Measurements from ENCODE around the gene NRXN2.

Gene NRXN2

GRCh38 chr11:64723907-64724862 is 1.2 kb upstream of the NRXN2 start:
- H3K9ac ChIP-seq (ENCODE audit: low read length) = no peak overlapping the region
- H3K27me3 ChIP-seq (ENCODE audit: control insufficient read depth in 1 of 2, insufficient read depth in 2 of 2, low read length in 2 of 2) = peaks cover under 1 to 26% of the 10 kb centered on the region in 2 donors
- no peaks in the 10 kb centered on the region for H3K4me1 ChIP-seq (ENCODE audit: insufficient read depth, low read length)
- no peak overlapping the region for H3K27ac ChIP-seq (ENCODE audit: low read depth, low read length)
- no peaks in the 10 kb centered on the region for H3K9me3 ChIP-seq (ENCODE audit: low read length)
- no peak overlapping the region for H3K4me3 ChIP-seq (ENCODE audit: low read depth in 1 of 2, low read length in 2 of 2)
- H3K36me3 ChIP-seq (ENCODE audit: insufficient read depth, low read length) = peaks cover 5% of the 10 kb centered on the region

- Histone ChIP-seq H3K9ac (ENCODE audit: low read length) (no peak overlapping the region), H3K27ac (ENCODE audit: low read depth, low read length) (no peak overlapping the region), H3K4me3 (ENCODE audit: low read depth in 1 of 2, low read length in 2 of 2) (no peak overlapping the region), H3K4me1 (ENCODE audit: insufficient read depth, low read length) (no peaks in the 10 kb centered on the region), H3K9me3 (ENCODE audit: low read length) (no peaks in the 10 kb centered on the region), H3K36me3 (ENCODE audit: insufficient read depth, low read length) (no peaks in the 10 kb centered on the region), H3K27me3 (ENCODE audit: control insufficient read depth in 1 of 2, insufficient read depth in 2 of 2, low read length in 2 of 2) (peaks cover 3 to 38% of the 10 kb centered on the region in 2 donors)
These were observed 594 bp downstream of the NRXN2 start for GRCh38 chr11:64722141-64723065.

GRCh38 chr11:64721359-64721699 is 1.7 kb downstream of the NRXN2 start:
- Histone ChIP-seq H3K9ac (ENCODE audit: low read length) (no peak overlapping the region), H3K27me3 (ENCODE audit: control insufficient read depth in 1 of 2, insufficient read depth in 2 of 2, low read length in 2 of 2) (peaks cover 8 to 49% of the 10 kb centered on the region in 2 donors), H3K27ac (ENCODE audit: low read depth, low read length) (no peak overlapping the region), H3K4me1 (ENCODE audit: insufficient read depth, low read length) (no peaks in the 10 kb centered on the region), H3K9me3 (ENCODE audit: low read length) (no peaks in the 10 kb centered on the region), H3K4me3 (ENCODE audit: low read depth in 1 of 2, low read length in 2 of 2) (no peak overlapping the region), H3K36me3 (ENCODE audit: insufficient read depth, low read length) (no peaks in the 10 kb centered on the region)

GRCh38 chr11:64720640-64721358 is 2.2 kb downstream of the NRXN2 start:
- peaks cover 8 to 54% of the 10 kb centered on the region in 2 donors for H3K27me3 ChIP-seq (ENCODE audit: control insufficient read depth in 1 of 2, insufficient read depth in 2 of 2, low read length in 2 of 2)
- H3K4me1 ChIP-seq (ENCODE audit: insufficient read depth, low read length) = no peaks in the 10 kb centered on the region

GRCh38 chr11:64720167-64720566 is 2.8 kb downstream of the NRXN2 start:
- Histone ChIP-seq H3K9ac (ENCODE audit: low read length) (no peak overlapping the region), H3K9me3 (ENCODE audit: low read length) (no peaks in the 10 kb centered on the region), H3K4me1 (ENCODE audit: insufficient read depth, low read length) (no peaks in the 10 kb centered on the region), H3K27me3 (ENCODE audit: control insufficient read depth in 1 of 2, insufficient read depth in 2 of 2, low read length in 2 of 2) (peaks cover 11 to 60% of the 10 kb centered on the region in 2 donors), H3K4me3 (ENCODE audit: low read depth in 1 of 2, low read length in 2 of 2) (no peak overlapping the region), H3K27ac (ENCODE audit: low read depth, low read length) (no peak overlapping the region), H3K36me3 (ENCODE audit: insufficient read depth, low read length) (no peaks in the 10 kb centered on the region)

More at GRCh38 chr11:64720640-64721358, 2.2 kb downstream of the NRXN2 start:
- H3K27ac ChIP-seq (ENCODE audit: low read depth, low read length) = no peak overlapping the region
- H3K4me3 ChIP-seq (ENCODE audit: low read depth in 1 of 2, low read length in 2 of 2) = no peak overlapping the region
- H3K9me3 ChIP-seq (ENCODE audit: low read length) = no peaks in the 10 kb centered on the region
- no peaks in the 10 kb centered on the region for H3K36me3 ChIP-seq (ENCODE audit: insufficient read depth, low read length)
- no peak overlapping the region for H3K9ac ChIP-seq (ENCODE audit: low read length)

GRCh38 chr11:64719406-64719805 is 3.6 kb downstream of the NRXN2 start:
- no peak overlapping the region for H3K9ac ChIP-seq (ENCODE audit: low read length)
- H3K27me3 ChIP-seq (ENCODE audit: control insufficient read depth in 1 of 2, insufficient read depth in 2 of 2, low read length in 2 of 2) = peaks cover 18 to 68% of the 10 kb centered on the region in 2 donors
- H3K9me3 ChIP-seq (ENCODE audit: low read length) = no peaks in the 10 kb centered on the region
- H3K27ac ChIP-seq (ENCODE audit: low read depth, low read length) = no peak overlapping the region
- H3K4me1 ChIP-seq (ENCODE audit: insufficient read depth, low read length) = no peaks in the 10 kb centered on the region
- no peak overlapping the region for H3K4me3 ChIP-seq (ENCODE audit: low read depth in 1 of 2, low read length in 2 of 2)
- no peaks in the 10 kb centered on the region for H3K36me3 ChIP-seq (ENCODE audit: insufficient read depth, low read length)

- no peaks in the 10 kb centered on the region for H3K4me1 ChIP-seq (ENCODE audit: insufficient read depth, low read length)
- H3K36me3 ChIP-seq (ENCODE audit: insufficient read depth, low read length) = no peaks in the 10 kb centered on the region
- H3K27me3 ChIP-seq (ENCODE audit: control insufficient read depth in 1 of 2, insufficient read depth in 2 of 2, low read length in 2 of 2) = peaks cover 25 to 74% of the 10 kb centered on the region in 2 donors
- no peak overlapping the region for H3K9ac ChIP-seq (ENCODE audit: low read length)
- H3K27ac ChIP-seq (ENCODE audit: low read depth, low read length) = no peak overlapping the region
- H3K9me3 ChIP-seq (ENCODE audit: low read length) = no peaks in the 10 kb centered on the region
- no peak overlapping the region for H3K4me3 ChIP-seq (ENCODE audit: low read depth in 1 of 2, low read length in 2 of 2)
These were observed 4.2 kb downstream of the NRXN2 start for GRCh38 chr11:64718780-64719124.

GRCh38 chr11:64718084-64718779 is 4.8 kb downstream of the NRXN2 start:
- no peaks in the 10 kb centered on the region for H3K4me1 ChIP-seq (ENCODE audit: insufficient read depth, low read length)
- peaks cover 25 to 76% of the 10 kb centered on the region in 2 donors for H3K27me3 ChIP-seq (ENCODE audit: control insufficient read depth in 1 of 2, insufficient read depth in 2 of 2, low read length in 2 of 2)
- H3K9ac ChIP-seq (ENCODE audit: low read length) = no peak overlapping the region
- no peaks in the 10 kb centered on the region for H3K36me3 ChIP-seq (ENCODE audit: insufficient read depth, low read length)
- no peak overlapping the region for H3K4me3 ChIP-seq (ENCODE audit: low read depth in 1 of 2, low read length in 2 of 2)
- H3K9me3 ChIP-seq (ENCODE audit: low read length) = no peaks in the 10 kb centered on the region
- no peak overlapping the region for H3K27ac ChIP-seq (ENCODE audit: low read depth, low read length)

- Histone ChIP-seq H3K9me3 (ENCODE audit: low read length) (no peaks in the 10 kb centered on the region), H3K4me1 (ENCODE audit: insufficient read depth, low read length) (no peaks in the 10 kb centered on the region), H3K36me3 (ENCODE audit: insufficient read depth, low read length) (no peaks in the 10 kb centered on the region), H3K4me3 (ENCODE audit: low read depth in 1 of 2, low read length in 2 of 2) (no peak overlapping the region), H3K27me3 (ENCODE audit: control insufficient read depth in 1 of 2, insufficient read depth in 2 of 2, low read length in 2 of 2) (peaks cover 28 to 83% of the 10 kb centered on the region in 2 donors), H3K9ac (ENCODE audit: low read length) (no peak overlapping the region), H3K27ac (ENCODE audit: low read depth, low read length) (no peak overlapping the region)
These were observed 5.8 kb downstream of the NRXN2 start for GRCh38 chr11:64717268-64717578.

- Histone ChIP-seq H3K4me1 (ENCODE audit: insufficient read depth, low read length) (no peaks in the 10 kb centered on the region), H3K36me3 (ENCODE audit: insufficient read depth, low read length) (no peaks in the 10 kb centered on the region), H3K27ac (ENCODE audit: low read depth, low read length) (no peak overlapping the region), H3K27me3 (ENCODE audit: control insufficient read depth in 1 of 2, insufficient read depth in 2 of 2, low read length in 2 of 2) (peaks cover 34 to 83% of the 10 kb centered on the region in 2 donors), H3K9ac (ENCODE audit: low read length) (no peak overlapping the region), H3K4me3 (ENCODE audit: low read depth in 1 of 2, low read length in 2 of 2) (no peak overlapping the region), H3K9me3 (ENCODE audit: low read length) (no peaks in the 10 kb centered on the region)
These were observed 6.3 kb downstream of the NRXN2 start for GRCh38 chr11:64716473-64717267.

Data from muscle layer of colon (tissue), 2 donors.